K562 (cell line): ENCODE results near the gene B3GLCT. TPM values are rescaled to one million over a fixed set of nuclear protein-coding genes. Genes with fewer than 3 reads are reported as not detected.

Experiments used
- DNMT1 ChIP-seq: fragments of 450-650 bp; IDR thresholded peaks from 2 replicates; pipeline ENCODE4 v1.6.1; 2016; ENCODE audit warnings: antibody characterized with exemption, mild to moderate bottlenecking
- E2F3 ChIP-seq: fragments of 250-450 bp; sonication (Bioruptor Pico); IDR thresholded peaks from 2 replicates; pipeline ENCODE4 v1.4.0; 2020; ENCODE audit warnings: mild to moderate bottlenecking
- GTF2A2 ChIP-seq: IDR thresholded peaks from 2 replicates; pipeline ENCODE4 v1.6.1; 2016; ENCODE audit warnings: mild to moderate bottlenecking, missing genetic modification characterization, missing compliant biosample characterization
- PCBP2 ChIP-seq: fragments of 200-400 bp; formaldehyde crosslinking; IDR thresholded peaks from 2 replicates; pipeline ENCODE4 v1.6.1; 2018; ENCODE audit warnings: low read length, low read depth, mild to moderate bottlenecking, moderate library complexity; ENCODE audit not compliant: poor library complexity, severe bottlenecking
- SNRNP70 ChIP-seq: fragments of 200-400 bp; formaldehyde crosslinking; optimal IDR thresholded peaks from 2 replicates; pipeline ENCODE3; 2017; ENCODE audit warnings: low read depth, low read length
- ZBTB1 ChIP-seq: sonication (generic); formaldehyde crosslinking; IDR thresholded peaks from 2 replicates; pipeline ENCODE4 v1.8.1; 2023; ENCODE audit warnings: missing genetic modification reagents, low read depth, mild to moderate bottlenecking, borderline replicate concordance
- ZNF124 ChIP-seq: sonication (generic); formaldehyde crosslinking; IDR thresholded peaks from 2 replicates; pipeline ENCODE4 v1.8.1; 2022; ENCODE audit warnings: missing genetic modification reagents
- ZNF3 ChIP-seq: fragments of 250-450 bp; sonication (Bioruptor Pico); IDR thresholded peaks from 2 replicates; pipeline ENCODE4 v1.5.0; 2021; ENCODE audit warnings: mild to moderate bottlenecking, moderate library complexity
- ZNF384 ChIP-seq: IDR thresholded peaks from 2 replicates; pipeline ENCODE4 v1.6.1; 2012; ENCODE audit warnings: low read depth, low read length, improper control_type of control experiment
- ZNF436 ChIP-seq: fragments of 250-450, 450-650 bp; sonication (Bioruptor Pico); formaldehyde crosslinking; IDR thresholded peaks from 2 replicates; pipeline ENCODE4 v1.7.0; 2020; ENCODE audit warnings: mild to moderate bottlenecking
- ZSCAN32 ChIP-seq: fragments of 450-650 bp; formaldehyde crosslinking; IDR thresholded peaks from 2 replicates; pipeline ENCODE4 v1.4.0; 2020; ENCODE audit warnings: mild to moderate bottlenecking, moderate library complexity
- polyA plus RNA-seq, 8 experiments: library from polyadenylated mRNA; depleted of rRNA in 4 of 8; stranded (reverse) in 5 of 8; unstranded in 3 of 8; fragments of >200 nt; fragmentation: Nextera tagmentation in 2 of 8; fragmentation: Illumina TruSeq in 1 of 8; extraction: Ambion mirVana in 2 of 8; extraction: Trizol in 1 of 8; gene quantifications; 2 replicates each; pipeline versions ENCODE4 v1.2.1 to v1.2.3, GENCODE V29; 2011 to 2014; ENCODE audit warnings: inconsistent platforms in 1 of 8, missing spikeins in 1 of 8
- total RNA-seq, 7 experiments: library from RNA; depleted of rRNA in 6 of 7; stranded (reverse); fragments of >200 nt in 6 of 7; fragmentation: Illumina TruSeq in 2 of 7; extraction: Trizol in 2 of 7; gene quantifications; 2 replicates each; pipeline versions ENCODE4 v1.2.1 to v1.2.3, GENCODE V29; 2011 to 2021; ENCODE audit warnings: low replicate concordance in 1 of 7
- TF ChIP-seq, protein P1 (sequence below): fragments of 450-650 bp; IDR thresholded peaks from 2 replicates; pipeline ENCODE4 v1.6.1; 2016; ENCODE audit warnings: borderline replicate concordance
- TF ChIP-seq, protein P2 (sequence below): sonication (generic); IDR thresholded peaks from 2 replicates; pipeline ENCODE4 v1.6.1; 2016
- TF ChIP-seq, protein P3 (sequence below): fragments of 150-350 bp; IDR thresholded peaks from 2 replicates; pipeline ENCODE4 v1.6.1; 2014; ENCODE audit warnings: low read depth, mild to moderate bottlenecking, low read length, borderline replicate concordance
- TF ChIP-seq, protein P4 (sequence below): sonication (generic); formaldehyde crosslinking; IDR thresholded peaks from 2 replicates; pipeline ENCODE4 v1.8.0; 2022; ENCODE audit warnings: missing genetic modification reagents, mild to moderate bottlenecking, moderate library complexity, borderline replicate concordance
- TF ChIP-seq, protein P5 (sequence below): fragments of 250-450 bp; sonication (Bioruptor Pico); IDR thresholded peaks from 2 replicates; pipeline ENCODE4 v1.5.0; 2021

B3GLCT gene
- total and polyA plus RNA-seq, 9 of the 15 experiments (the other 6 are each of a cell fraction or from before 2014, with no cell fraction given), result 1.1 to 5.1 (median 2.9) TPM

DNA sequence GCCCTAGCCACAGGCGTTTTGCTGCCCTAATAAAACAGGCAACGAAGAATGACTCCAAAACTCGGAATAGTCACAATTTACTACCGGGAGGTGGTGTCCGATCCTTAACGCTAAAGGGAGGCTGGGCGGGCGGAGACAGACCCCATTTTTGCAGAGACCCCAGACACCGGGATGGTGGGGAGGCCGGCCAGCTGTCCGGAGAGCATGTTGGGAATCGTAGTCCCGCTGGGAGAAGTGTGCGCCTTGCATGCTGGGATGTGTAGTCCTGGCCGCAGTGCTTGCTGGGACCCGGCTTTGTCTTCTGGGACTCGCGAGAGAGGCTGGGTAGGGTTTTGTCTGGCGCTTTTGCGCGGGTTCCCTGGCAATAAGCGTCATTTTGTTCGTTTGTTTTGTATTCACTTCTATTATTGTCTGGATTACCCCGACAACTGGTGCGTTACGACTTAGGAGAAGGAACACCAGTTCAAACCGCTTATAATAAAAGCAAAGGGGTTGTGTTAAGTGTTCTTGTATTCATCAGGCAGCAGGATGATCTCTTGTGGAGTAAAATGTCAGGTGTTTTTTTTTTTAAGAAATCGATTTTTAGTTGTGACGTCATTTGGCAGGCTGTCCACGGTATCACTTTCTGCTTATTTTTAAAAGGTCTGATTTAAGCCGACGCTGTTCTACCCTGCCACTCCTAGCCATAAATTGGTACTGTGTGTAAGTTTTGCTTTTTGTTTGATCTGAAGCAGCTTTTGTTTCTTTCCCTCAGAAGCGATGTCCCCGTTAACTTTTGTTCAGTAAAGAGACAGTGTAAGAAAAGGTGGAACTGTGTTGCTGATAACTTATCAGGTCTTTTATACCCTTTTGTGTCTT is 37.4 kb upstream of the B3GLCT start (continued):
- TF ChIP-seq ZBTB1 (CRISPR knock-in tag) (no peak), E2F3 (CRISPR knock-in tag) (peak; percentile 62; the same call in 1 of the 2 replicates), PCBP2 (no peak), ZSCAN32 (CRISPR knock-in tag) (no peak), ZNF384 (peak; percentile 86), ZNF124 (CRISPR knock-in tag) (no peak), DNMT1 (no peak), ZNF436 (no peak), SNRNP70 (no peak), GTF2A2 (tag) (no peak), ZNF3 (CRISPR knock-in tag) (no peak)
- TF ChIP-seq, protein P1, sequence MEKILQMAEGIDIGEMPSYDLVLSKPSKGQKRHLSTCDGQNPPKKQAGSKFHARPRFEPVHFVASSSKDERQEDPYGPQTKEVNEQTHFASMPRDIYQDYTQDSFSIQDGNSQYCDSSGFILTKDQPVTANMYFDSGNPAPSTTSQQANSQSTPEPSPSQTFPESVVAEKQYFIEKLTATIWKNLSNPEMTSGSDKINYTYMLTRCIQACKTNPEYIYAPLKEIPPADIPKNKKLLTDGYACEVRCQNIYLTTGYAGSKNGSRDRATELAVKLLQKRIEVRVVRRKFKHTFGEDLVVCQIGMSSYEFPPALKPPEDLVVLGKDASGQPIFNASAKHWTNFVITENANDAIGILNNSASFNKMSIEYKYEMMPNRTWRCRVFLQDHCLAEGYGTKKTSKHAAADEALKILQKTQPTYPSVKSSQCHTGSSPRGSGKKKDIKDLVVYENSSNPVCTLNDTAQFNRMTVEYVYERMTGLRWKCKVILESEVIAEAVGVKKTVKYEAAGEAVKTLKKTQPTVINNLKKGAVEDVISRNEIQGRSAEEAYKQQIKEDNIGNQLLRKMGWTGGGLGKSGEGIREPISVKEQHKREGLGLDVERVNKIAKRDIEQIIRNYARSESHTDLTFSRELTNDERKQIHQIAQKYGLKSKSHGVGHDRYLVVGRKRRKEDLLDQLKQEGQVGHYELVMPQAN, result peak; percentile 73
- TF ChIP-seq, protein P2, sequence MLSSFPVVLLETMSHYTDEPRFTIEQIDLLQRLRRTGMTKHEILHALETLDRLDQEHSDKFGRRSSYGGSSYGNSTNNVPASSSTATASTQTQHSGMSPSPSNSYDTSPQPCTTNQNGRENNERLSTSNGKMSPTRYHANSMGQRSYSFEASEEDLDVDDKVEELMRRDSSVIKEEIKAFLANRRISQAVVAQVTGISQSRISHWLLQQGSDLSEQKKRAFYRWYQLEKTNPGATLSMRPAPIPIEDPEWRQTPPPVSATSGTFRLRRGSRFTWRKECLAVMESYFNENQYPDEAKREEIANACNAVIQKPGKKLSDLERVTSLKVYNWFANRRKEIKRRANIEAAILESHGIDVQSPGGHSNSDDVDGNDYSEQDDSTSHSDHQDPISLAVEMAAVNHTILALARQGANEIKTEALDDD, result peak; percentile 43; the same call in 1 of the 2 replicates
- TF ChIP-seq, protein P3, sequence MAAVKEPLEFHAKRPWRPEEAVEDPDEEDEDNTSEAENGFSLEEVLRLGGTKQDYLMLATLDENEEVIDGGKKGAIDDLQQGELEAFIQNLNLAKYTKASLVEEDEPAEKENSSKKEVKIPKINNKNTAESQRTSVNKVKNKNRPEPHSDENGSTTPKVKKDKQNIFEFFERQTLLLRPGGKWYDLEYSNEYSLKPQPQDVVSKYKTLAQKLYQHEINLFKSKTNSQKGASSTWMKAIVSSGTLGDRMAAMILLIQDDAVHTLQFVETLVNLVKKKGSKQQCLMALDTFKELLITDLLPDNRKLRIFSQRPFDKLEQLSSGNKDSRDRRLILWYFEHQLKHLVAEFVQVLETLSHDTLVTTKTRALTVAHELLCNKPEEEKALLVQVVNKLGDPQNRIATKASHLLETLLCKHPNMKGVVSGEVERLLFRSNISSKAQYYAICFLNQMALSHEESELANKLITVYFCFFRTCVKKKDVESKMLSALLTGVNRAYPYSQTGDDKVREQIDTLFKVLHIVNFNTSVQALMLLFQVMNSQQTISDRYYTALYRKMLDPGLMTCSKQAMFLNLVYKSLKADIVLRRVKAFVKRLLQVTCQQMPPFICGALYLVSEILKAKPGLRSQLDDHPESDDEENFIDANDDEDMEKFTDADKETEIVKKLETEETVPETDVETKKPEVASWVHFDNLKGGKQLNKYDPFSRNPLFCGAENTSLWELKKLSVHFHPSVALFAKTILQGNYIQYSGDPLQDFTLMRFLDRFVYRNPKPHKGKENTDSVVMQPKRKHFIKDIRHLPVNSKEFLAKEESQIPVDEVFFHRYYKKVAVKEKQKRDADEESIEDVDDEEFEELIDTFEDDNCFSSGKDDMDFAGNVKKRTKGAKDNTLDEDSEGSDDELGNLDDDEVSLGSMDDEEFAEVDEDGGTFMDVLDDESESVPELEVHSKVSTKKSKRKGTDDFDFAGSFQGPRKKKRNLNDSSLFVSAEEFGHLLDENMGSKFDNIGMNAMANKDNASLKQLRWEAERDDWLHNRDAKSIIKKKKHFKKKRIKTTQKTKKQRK, result no peak
- TF ChIP-seq, protein P4, sequence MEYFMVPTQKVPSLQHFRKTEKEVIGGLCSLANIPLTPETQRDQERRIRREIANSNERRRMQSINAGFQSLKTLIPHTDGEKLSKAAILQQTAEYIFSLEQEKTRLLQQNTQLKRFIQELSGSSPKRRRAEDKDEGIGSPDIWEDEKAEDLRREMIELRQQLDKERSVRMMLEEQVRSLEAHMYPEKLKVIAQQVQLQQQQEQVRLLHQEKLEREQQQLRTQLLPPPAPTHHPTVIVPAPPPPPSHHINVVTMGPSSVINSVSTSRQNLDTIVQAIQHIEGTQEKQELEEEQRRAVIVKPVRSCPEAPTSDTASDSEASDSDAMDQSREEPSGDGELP (CRISPR knock-in tag), result peak; percentile 98
- TF ChIP-seq, protein P5, sequence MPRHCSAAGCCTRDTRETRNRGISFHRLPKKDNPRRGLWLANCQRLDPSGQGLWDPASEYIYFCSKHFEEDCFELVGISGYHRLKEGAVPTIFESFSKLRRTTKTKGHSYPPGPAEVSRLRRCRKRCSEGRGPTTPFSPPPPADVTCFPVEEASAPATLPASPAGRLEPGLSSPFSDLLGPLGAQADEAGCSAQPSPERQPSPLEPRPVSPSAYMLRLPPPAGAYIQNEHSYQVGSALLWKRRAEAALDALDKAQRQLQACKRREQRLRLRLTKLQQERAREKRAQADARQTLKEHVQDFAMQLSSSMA, result no peak
